Gastrocnemius medialis (tissue), 4 donors: Measurements from ENCODE around the gene ENDOU.

Experiments used
- CTCF ChIP-seq, 5 experiments: fragments of 450-650 bp in 3 of 5; fragments of 200-600 bp in 2 of 5; sonication (generic) in 2 of 5; IDR thresholded peaks in 4 of 5; conservative IDR thresholded peaks in 1 of 5; 1 replicate in 4 of 5; 2 replicates in 1 of 5; pipeline ENCODE4 v1.5.1; 2016 to 2019; ENCODE audit warnings: antibody characterized with exemption in 5 of 5, mild to moderate bottlenecking in 3 of 5, moderate library complexity in 3 of 5
- POLR2A ChIP-seq, 2 donors: fragments of 450-650 bp; IDR thresholded peaks; one replicate each; pipeline ENCODE4 v1.6.1; 2017; ENCODE audit warnings: antibody characterized with exemption in 2 of 2, mild to moderate bottlenecking in 2 of 2, moderate library complexity in 2 of 2

- TF ChIP-seq CTCF (IDR thresholded peaks at IDR 0.05 in 4 of 5, conservative IDR thresholded peaks at IDR 0.05 in 1 of 5) (no peak), POLR2A (IDR thresholded peaks at IDR 0.05) (no peak)
Measured at GRCh38 chr12:47762850-47763465, 37.7 kb upstream of the ENDOU start.
